Astrocyte of the cerebellum (primary cell): ENCODE results near the gene CIT.

ENCODE experiments used
- DNase-seq: peaks from one replicate; pipeline ENCODE4 v3.0.0-alpha.2; 2011; ENCODE audit warnings: low read depth
- H3K4me3 ChIP-seq: 2 replicates; pipeline ENCODE4 v1.5.1; 2011; ENCODE audit warnings: mild to moderate bottlenecking, low read depth, low read length, moderate library complexity
- CTCF ChIP-seq: IDR thresholded peaks from 2 replicates; pipeline ENCODE4 v1.5.1; 2012; ENCODE audit warnings: low read length, low read depth, moderate library complexity, mild to moderate bottlenecking; ENCODE audit errors: missing control alignments
- in situ Hi-C: cut with HindIII; loops from 2 replicates; pipeline ENCODE4 v1.10.0; 2017; ENCODE audit warnings: low sequenced_read_pairs

The CIT gene

GRCh38 chr12:119809023-119809422 is 68.1 kb downstream of the CIT start:
- TF ChIP-seq CTCF: no peak
- in situ Hi-C loops: no loop called here
- H3K4me3 ChIP-seq: no peak overlapping the region

GRCh38 chr12:119808441-119808840 is 68.7 kb downstream of the CIT start:
- in situ Hi-C loops: no loop called here
- DNase-seq: no peak
- TF ChIP-seq CTCF: no peak
- no peak overlapping the region for H3K4me3 ChIP-seq

More at GRCh38 chr12:119809023-119809422, 68.1 kb downstream of the CIT start:
- no peak for DNase-seq

- TF ChIP-seq CTCF: no peak
- in situ Hi-C loops: no loop called here
- no peak overlapping the region for H3K4me3 ChIP-seq
- DNase-seq: no peak
Observed at GRCh38 chr12:119807380-119807779, 69.7 kb downstream of the CIT start.

GRCh38 chr12:119804011-119804641 is 73.0 kb downstream of the CIT start:
- peak; percentile 34 for DNase-seq
- peak; percentile 48 for TF ChIP-seq CTCF
- H3K4me3 ChIP-seq: peak overlapping the region; percentile 46
- in situ Hi-C loops: no loop called here

- no peak for TF ChIP-seq CTCF
- in situ Hi-C loops: no loop called here
- peak; percentile 45 for DNase-seq
- peak overlapping the region; percentile 46 for H3K4me3 ChIP-seq
Observed at GRCh38 chr12:119803381-119803791, 73.7 kb downstream of the CIT start.

- peak overlapping the region; percentile 46 for H3K4me3 ChIP-seq
- peak; percentile 48 for DNase-seq
- TF ChIP-seq CTCF: no peak
- in situ Hi-C loops: no loop called here
Observed at GRCh38 chr12:119802472-119802871, 74.6 kb downstream of the CIT start.
